A673 (cell line): ENCODE data around the gene LYSMD1.

Experiments used
- CTCF ChIP-seq: fragments of 300-800, 200-600 bp; sonication (generic); conservative IDR thresholded peaks from 2 replicates; pipeline ENCODE4 v1.5.1; 2017; ENCODE audit warnings: low read depth, mild to moderate bottlenecking, antibody characterized with exemption, low read length, moderate library complexity, mixed read lengths
- EZH2 ChIP-seq: fragments of 200-600 bp; sonication (generic); IDR thresholded peaks from 2 replicates; pipeline ENCODE4 v1.6.1; 2017; ENCODE audit warnings: borderline replicate concordance, low read depth, mild to moderate bottlenecking, mixed read lengths, antibody characterized with exemption, low read length; ENCODE audit not compliant: poor library complexity, severe bottlenecking

DNA sequence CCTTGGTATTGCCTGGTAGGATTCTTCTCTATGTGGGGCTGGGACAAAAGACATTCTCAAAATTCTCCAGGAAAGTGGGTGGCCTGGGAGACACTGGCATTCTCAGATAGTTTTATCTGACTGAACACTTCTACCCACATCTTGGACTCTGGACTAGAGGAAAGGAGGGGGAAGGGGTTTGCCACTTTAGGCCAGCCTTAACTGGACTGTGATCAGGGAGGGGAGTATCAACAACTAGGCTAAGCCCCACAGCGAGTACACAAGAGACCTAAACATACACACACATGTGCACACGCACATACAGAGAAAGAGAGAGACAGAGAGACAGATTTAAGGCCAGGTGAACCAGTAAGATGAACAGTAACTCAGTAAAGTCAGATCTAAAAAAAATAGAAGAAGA, 18.0 kb downstream of the LYSMD1 start:
- no peak for TF ChIP-seq CTCF
- no peak for TF ChIP-seq EZH2
